Measurements from ENCODE around the gene PTGR1.

Gene PTGR1

GRCh38 chr9:111524731-111525055, 74.8 kb downstream of the PTGR1 start:
- H3K4me3 ChIP-seq (ENCODE audit: low read depth, low read length), result peak overlapping the region; percentile 57
- DNase-seq (ENCODE audit: low read depth), result no peak
- no peak for TF ChIP-seq CTCF (IDR thresholded peaks at IDR 0.05; ENCODE audit: low read depth, low read length, missing control alignments)

DNA sequence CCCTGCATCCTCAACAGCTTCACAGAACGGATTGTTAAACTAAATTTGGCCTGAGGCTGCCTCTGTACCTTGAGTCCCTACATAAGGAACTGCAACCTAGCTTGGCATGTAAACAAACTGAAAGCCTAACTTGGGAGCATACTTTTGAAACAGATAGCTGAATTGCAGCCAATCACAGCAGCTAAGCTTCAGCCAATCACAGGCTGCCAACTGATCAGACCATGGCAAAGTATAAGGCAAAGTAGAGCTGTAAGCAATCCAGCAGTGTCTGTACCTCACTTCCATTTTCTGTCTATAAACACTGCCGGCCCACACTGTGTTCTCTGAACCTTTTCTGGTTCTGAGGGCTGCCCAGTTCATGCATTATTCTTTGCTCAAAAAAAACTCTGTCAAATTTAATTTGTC, 83.4 kb downstream of the PTGR1 start:
- peak; percentile 34 for DNase-seq (ENCODE audit: low read depth)
- TF ChIP-seq CTCF (IDR thresholded peaks at IDR 0.05; ENCODE audit: low read depth, low read length, missing control alignments), result no peak
- no peak overlapping the region for H3K4me3 ChIP-seq (ENCODE audit: low read depth, low read length)

DNA sequence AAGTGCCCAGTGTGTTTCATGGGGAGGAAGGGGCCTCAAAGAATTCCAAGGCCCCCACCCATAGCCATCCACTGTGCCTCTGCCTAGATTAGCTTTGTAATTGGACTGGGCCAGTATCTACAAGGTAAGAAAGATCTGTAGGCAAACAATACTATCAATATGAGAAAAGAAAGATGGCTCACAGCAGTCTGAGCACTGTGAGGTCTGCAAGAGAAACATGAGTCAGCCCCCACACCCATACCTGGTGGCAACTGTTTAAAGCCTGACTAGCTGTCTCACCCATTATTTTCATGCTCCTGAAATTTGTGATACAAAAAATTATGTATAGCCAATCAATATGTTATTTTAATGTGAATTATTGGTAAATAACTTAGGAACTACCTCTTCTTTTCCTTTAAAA, 84.5 kb downstream of the PTGR1 start:
- no peak overlapping the region for H3K4me3 ChIP-seq (ENCODE audit: low read depth, low read length)
- no peak for DNase-seq (ENCODE audit: low read depth)
- TF ChIP-seq CTCF (IDR thresholded peaks at IDR 0.05; ENCODE audit: low read depth, low read length, missing control alignments), result no peak
